Esophagus squamous epithelium (tissue), 4 donors: ENCODE measurements around the gene FNDC3A.

ENCODE experiments used
- CTCF ChIP-seq, 6 experiments: fragments of 450-650 bp in 4 of 6; fragments of 200-600 bp in 2 of 6; sonication (generic) in 2 of 6; IDR thresholded peaks; one replicate each; pipeline ENCODE4 v1.5.1; 2016 to 2019; ENCODE audit warnings: antibody characterized with exemption in 6 of 6, mild to moderate bottlenecking in 4 of 6, moderate library complexity in 4 of 6
- POLR2A ChIP-seq, 4 donors: fragments of 450-650 bp; IDR thresholded peaks; one replicate each; pipeline ENCODE4 v1.6.1; 2017; ENCODE audit warnings: antibody characterized with exemption in 4 of 4, mild to moderate bottlenecking in 4 of 4, moderate library complexity in 3 of 4

GRCh38 chr13:49063497-49063896 lies 87.8 kb downstream of the FNDC3A start:
- no peak for TF ChIP-seq CTCF (IDR thresholded peaks at IDR 0.05)
- no peak for TF ChIP-seq POLR2A (IDR thresholded peaks at IDR 0.05)
